GM23338 (cell line): Measurements from ENCODE around the gene FBXW4. TPM values are rescaled to one million over a fixed set of nuclear protein-coding genes. Genes with fewer than 3 reads are reported as not detected.

Source experiments
- ATAC-seq: fragments of 200-7000 bp; cut with Tn5 transposase; 3 replicates; pipeline ENCODE4 v1.9.1; 2020
- DNase-seq: peaks from one replicate; pipeline ENCODE4 v3.0.0-alpha.2; 2015; ENCODE audit warnings: low spot score
- H2AFZ ChIP-seq: fragments of 200-600 bp; sonication (generic); 2 replicates; pipeline ENCODE4 v1.8.0; 2016; ENCODE audit warnings: antibody characterized with exemption, mild to moderate bottlenecking, moderate library complexity
- H3F3A ChIP-seq: fragments of 200-600 bp; sonication (generic); replicated peaks from 2 replicates; pipeline ENCODE4 v1.8.0; 2017; ENCODE audit warnings: antibody characterized with exemption, mixed run types, low read depth
- H3K27ac ChIP-seq: fragments of 200-600 bp; sonication (generic); 2 replicates; pipeline ENCODE4 v1.6.1; 2016; ENCODE audit warnings: low read depth
- H3K27me3 ChIP-seq: fragments of 200-600 bp; sonication (generic); 2 replicates; pipeline ENCODE4 v1.8.0; 2016; ENCODE audit warnings: mild to moderate bottlenecking, mixed run types, moderate library complexity; ENCODE audit not compliant: insufficient read depth
- H3K36me3 ChIP-seq: fragments of 200-600 bp; sonication (generic); 2 replicates; pipeline ENCODE4 v1.8.0; 2016; ENCODE audit warnings: mild to moderate bottlenecking; ENCODE audit not compliant: insufficient read depth
- H3K4me1 ChIP-seq: fragments of 200-600 bp; sonication (generic); 2 replicates; pipeline ENCODE4 v1.8.0; 2016; ENCODE audit warnings: mild to moderate bottlenecking, moderate library complexity; ENCODE audit not compliant: insufficient read depth
- H3K4me2 ChIP-seq: fragments of 200-600 bp; sonication (generic); 2 replicates; pipeline ENCODE4 v1.7.1; 2017; ENCODE audit warnings: mixed run types
- H3K4me3 ChIP-seq: fragments of 200-600 bp; sonication (generic); 2 replicates; pipeline ENCODE4 v1.6.1; 2016; ENCODE audit warnings: mixed run types
- H3K79me2 ChIP-seq: fragments of 200-600 bp; sonication (generic); replicated peaks from 2 replicates; pipeline ENCODE4 v1.8.0; 2017; ENCODE audit warnings: mild to moderate bottlenecking; ENCODE audit not compliant: insufficient read depth
- H3K9me2 ChIP-seq: fragments of 200-600 bp; sonication (generic); 2 replicates; pipeline ENCODE4 v1.8.0; 2017; ENCODE audit not compliant: insufficient read depth
- H4K20me1 ChIP-seq: fragments of 200-600 bp; sonication (generic); replicated peaks from 2 replicates; pipeline ENCODE4 v1.8.0; 2017; ENCODE audit warnings: mild to moderate bottlenecking; ENCODE audit not compliant: insufficient read depth
- H3K27ac Mint-ChIP-seq: 2 replicates; pipeline ENCODE4 v1.8.0; 2020; ENCODE audit warnings: inconsistent platforms, mild to moderate bottlenecking, moderate library complexity, mixed read lengths
- H3K27me3 Mint-ChIP-seq: 3 replicates; pipeline ENCODE4 v1.8.0; 2022; ENCODE audit warnings: low read depth, mild to moderate bottlenecking, moderate library complexity, mixed read lengths, inconsistent platforms; ENCODE audit not compliant: insufficient read depth, poor library complexity
- H3K36me3 Mint-ChIP-seq: 3 replicates; pipeline ENCODE4 v1.8.0; 2021; ENCODE audit warnings: low read depth, mild to moderate bottlenecking, inconsistent platforms, moderate library complexity, mixed read lengths
- H3K4me1 Mint-ChIP-seq: 3 replicates; pipeline ENCODE4 v1.8.0; 2020; ENCODE audit warnings: mild to moderate bottlenecking, inconsistent platforms, mixed read lengths
- H3K4me3 Mint-ChIP-seq: 3 replicates; pipeline ENCODE4 v1.8.0; 2021; ENCODE audit warnings: moderate library complexity, mild to moderate bottlenecking, inconsistent platforms, mixed read lengths
- H3K9me3 Mint-ChIP-seq: 3 replicates; pipeline ENCODE4 v1.8.0; 2020; ENCODE audit warnings: moderate library complexity, mild to moderate bottlenecking, inconsistent platforms, mixed read lengths
- CREB1 ChIP-seq: fragments of 250-450 bp; sonication (Bioruptor Pico); IDR thresholded peaks from 2 replicates; pipeline ENCODE4 v1.5.0; 2020; ENCODE audit warnings: low read depth, mild to moderate bottlenecking, moderate library complexity
- EZH2 ChIP-seq: fragments of 200-600 bp; sonication (generic); IDR thresholded peaks from one replicate; pipeline ENCODE4 v1.8.0; 2017; ENCODE audit warnings: antibody characterized with exemption, mild to moderate bottlenecking, low read depth; ENCODE audit not compliant: unreplicated experiment
- EZH2phosphoT487 ChIP-seq: fragments of 200-600 bp; sonication (generic); IDR thresholded peaks from one replicate; pipeline ENCODE4 v1.8.1; 2018; ENCODE audit warnings: antibody characterized with exemption; ENCODE audit not compliant: unreplicated experiment
- JUNB ChIP-seq: IDR thresholded peaks from one replicate; pipeline ENCODE4 v1.6.1; 2016; ENCODE audit warnings: antibody characterized with exemption; ENCODE audit not compliant: unreplicated experiment
- NANOG ChIP-seq: IDR thresholded peaks from 2 replicates; pipeline ENCODE4 v1.6.1; 2016; ENCODE audit warnings: antibody characterized with exemption, borderline replicate concordance
- POLR2AphosphoS5 ChIP-seq: IDR thresholded peaks from 2 replicates; pipeline ENCODE4 v1.6.1; 2016; ENCODE audit warnings: antibody characterized with exemption, low read depth
- STAT1 ChIP-seq: IDR thresholded peaks from one replicate; pipeline ENCODE4 v1.6.1; 2016; ENCODE audit warnings: antibody characterized with exemption; ENCODE audit not compliant: unreplicated experiment
- ZNF114 ChIP-seq: fragments of 250-450 bp; sonication (Bioruptor Pico); IDR thresholded peaks from 2 replicates; pipeline ENCODE4 v1.5.0; 2020; ENCODE audit warnings: mild to moderate bottlenecking, moderate library complexity
- ZNF331 ChIP-seq: fragments of 250-450 bp; sonication (Bioruptor Pico); IDR thresholded peaks from 2 replicates; pipeline ENCODE4 v1.5.0; 2020; ENCODE audit warnings: low read depth, mild to moderate bottlenecking, moderate library complexity
- polyA plus RNA-seq: library from polyadenylated mRNA; unstranded; fragments of >200 nt; fragmentation: Nextera tagmentation; extraction: Ambion mirVana; gene quantifications from 2 replicates; pipeline ENCODE4 v1.2.1, GENCODE V29; 2016
- total RNA-seq: library from RNA; depleted of rRNA; stranded (reverse); fragments of >200 nt; shearing (Covaris generic); gene quantifications from 2 replicates; pipeline ENCODE4 v1.2.3, GENCODE V29; 2014
- TF ChIP-seq, protein P1 (sequence below): IDR thresholded peaks from 2 replicates; pipeline ENCODE4 v1.6.1; 2016; ENCODE audit warnings: antibody characterized with exemption
- TF ChIP-seq, protein P2 (sequence below): fragments of 250-450 bp; sonication (Bioruptor Pico); IDR thresholded peaks from 2 replicates; pipeline ENCODE4 v1.5.0; 2020; ENCODE audit warnings: mild to moderate bottlenecking, moderate library complexity
- TF ChIP-seq, protein P3 (sequence below), 2 experiments: fragments of 200-600 bp in 1 of 2; sonication (generic) in 1 of 2; conservative IDR thresholded peaks; 2 replicates each; pipeline versions ENCODE4 v1.5.1 to v1.6.1; 2016 to 2017; ENCODE audit warnings: antibody characterized with exemption in 2 of 2, low read depth in 2 of 2, mild to moderate bottlenecking in 2 of 2, moderate library complexity in 1 of 2
- TF ChIP-seq, protein P4 (sequence below): IDR thresholded peaks from one replicate; pipeline ENCODE4 v1.6.1; 2018; ENCODE audit warnings: antibody characterized with exemption; ENCODE audit not compliant: unreplicated experiment

The FBXW4 gene
- total and polyA plus RNA-seq, 2 experiments from 2014 or later, result 8.0 to 18.6 TPM

DNA sequence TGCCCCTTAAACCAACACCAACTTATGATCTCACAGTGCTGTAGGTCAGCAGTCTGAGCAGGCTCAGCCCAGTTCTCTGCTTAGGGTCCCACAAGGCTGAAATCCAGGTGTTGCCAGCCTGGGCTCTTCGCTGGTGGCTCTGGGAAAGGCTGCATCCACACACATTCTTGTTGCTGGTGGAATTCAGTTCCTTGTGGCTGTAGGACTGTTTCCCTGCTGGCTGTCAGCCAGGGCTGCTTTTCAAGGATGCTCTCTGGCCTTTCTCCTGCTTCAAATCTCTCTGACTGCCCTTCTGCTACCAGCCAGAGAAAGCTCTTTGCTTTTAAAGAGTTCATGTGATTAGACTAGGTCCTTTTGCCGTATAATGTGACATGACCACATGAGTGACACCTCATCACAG lies 122.2 kb downstream of the FBXW4 start:
- Mint-ChIP-seq H3K4me1 (peaks cover 18% of the 10 kb centered on the region), H3K4me3 (no peak overlapping the region)
- peaks cover 54% of the 10 kb centered on the region for H3K27me3 ChIP-seq

More for the DNA sequence above, 122.2 kb downstream of the FBXW4 start:
- H3K27ac ChIP-seq, result no peak overlapping the region
- H3K4me2 ChIP-seq, result no peak overlapping the region
- peaks cover 14% of the 10 kb centered on the region; the same call in 1 of the 2 replicates for H3K4me1 ChIP-seq
- Mint-ChIP-seq H3K27me3 (peaks cover 34% of the 10 kb centered on the region), H3K27ac (no peak overlapping the region; the same call in 1 of the 2 replicates), H3K9me3 (peaks cover 6% of the 10 kb centered on the region), H3K36me3 (peaks cover 14% of the 10 kb centered on the region)
- DNase-seq (no peak), ATAC-seq (no peak)
- TF ChIP-seq EZH2 (no peak), STAT1 (no peak), POLR2AphosphoS5 (no peak), ZNF331 (no peak), JUNB (no peak), ZNF114 (no peak), CREB1 (CRISPR knock-in tag) (no peak), NANOG (no peak), EZH2phosphoT487 (no peak)
- TF ChIP-seq, protein P1, sequence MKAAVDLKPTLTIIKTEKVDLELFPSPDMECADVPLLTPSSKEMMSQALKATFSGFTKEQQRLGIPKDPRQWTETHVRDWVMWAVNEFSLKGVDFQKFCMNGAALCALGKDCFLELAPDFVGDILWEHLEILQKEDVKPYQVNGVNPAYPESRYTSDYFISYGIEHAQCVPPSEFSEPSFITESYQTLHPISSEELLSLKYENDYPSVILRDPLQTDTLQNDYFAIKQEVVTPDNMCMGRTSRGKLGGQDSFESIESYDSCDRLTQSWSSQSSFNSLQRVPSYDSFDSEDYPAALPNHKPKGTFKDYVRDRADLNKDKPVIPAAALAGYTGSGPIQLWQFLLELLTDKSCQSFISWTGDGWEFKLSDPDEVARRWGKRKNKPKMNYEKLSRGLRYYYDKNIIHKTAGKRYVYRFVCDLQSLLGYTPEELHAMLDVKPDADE, result no peak
- TF ChIP-seq, protein P2, sequence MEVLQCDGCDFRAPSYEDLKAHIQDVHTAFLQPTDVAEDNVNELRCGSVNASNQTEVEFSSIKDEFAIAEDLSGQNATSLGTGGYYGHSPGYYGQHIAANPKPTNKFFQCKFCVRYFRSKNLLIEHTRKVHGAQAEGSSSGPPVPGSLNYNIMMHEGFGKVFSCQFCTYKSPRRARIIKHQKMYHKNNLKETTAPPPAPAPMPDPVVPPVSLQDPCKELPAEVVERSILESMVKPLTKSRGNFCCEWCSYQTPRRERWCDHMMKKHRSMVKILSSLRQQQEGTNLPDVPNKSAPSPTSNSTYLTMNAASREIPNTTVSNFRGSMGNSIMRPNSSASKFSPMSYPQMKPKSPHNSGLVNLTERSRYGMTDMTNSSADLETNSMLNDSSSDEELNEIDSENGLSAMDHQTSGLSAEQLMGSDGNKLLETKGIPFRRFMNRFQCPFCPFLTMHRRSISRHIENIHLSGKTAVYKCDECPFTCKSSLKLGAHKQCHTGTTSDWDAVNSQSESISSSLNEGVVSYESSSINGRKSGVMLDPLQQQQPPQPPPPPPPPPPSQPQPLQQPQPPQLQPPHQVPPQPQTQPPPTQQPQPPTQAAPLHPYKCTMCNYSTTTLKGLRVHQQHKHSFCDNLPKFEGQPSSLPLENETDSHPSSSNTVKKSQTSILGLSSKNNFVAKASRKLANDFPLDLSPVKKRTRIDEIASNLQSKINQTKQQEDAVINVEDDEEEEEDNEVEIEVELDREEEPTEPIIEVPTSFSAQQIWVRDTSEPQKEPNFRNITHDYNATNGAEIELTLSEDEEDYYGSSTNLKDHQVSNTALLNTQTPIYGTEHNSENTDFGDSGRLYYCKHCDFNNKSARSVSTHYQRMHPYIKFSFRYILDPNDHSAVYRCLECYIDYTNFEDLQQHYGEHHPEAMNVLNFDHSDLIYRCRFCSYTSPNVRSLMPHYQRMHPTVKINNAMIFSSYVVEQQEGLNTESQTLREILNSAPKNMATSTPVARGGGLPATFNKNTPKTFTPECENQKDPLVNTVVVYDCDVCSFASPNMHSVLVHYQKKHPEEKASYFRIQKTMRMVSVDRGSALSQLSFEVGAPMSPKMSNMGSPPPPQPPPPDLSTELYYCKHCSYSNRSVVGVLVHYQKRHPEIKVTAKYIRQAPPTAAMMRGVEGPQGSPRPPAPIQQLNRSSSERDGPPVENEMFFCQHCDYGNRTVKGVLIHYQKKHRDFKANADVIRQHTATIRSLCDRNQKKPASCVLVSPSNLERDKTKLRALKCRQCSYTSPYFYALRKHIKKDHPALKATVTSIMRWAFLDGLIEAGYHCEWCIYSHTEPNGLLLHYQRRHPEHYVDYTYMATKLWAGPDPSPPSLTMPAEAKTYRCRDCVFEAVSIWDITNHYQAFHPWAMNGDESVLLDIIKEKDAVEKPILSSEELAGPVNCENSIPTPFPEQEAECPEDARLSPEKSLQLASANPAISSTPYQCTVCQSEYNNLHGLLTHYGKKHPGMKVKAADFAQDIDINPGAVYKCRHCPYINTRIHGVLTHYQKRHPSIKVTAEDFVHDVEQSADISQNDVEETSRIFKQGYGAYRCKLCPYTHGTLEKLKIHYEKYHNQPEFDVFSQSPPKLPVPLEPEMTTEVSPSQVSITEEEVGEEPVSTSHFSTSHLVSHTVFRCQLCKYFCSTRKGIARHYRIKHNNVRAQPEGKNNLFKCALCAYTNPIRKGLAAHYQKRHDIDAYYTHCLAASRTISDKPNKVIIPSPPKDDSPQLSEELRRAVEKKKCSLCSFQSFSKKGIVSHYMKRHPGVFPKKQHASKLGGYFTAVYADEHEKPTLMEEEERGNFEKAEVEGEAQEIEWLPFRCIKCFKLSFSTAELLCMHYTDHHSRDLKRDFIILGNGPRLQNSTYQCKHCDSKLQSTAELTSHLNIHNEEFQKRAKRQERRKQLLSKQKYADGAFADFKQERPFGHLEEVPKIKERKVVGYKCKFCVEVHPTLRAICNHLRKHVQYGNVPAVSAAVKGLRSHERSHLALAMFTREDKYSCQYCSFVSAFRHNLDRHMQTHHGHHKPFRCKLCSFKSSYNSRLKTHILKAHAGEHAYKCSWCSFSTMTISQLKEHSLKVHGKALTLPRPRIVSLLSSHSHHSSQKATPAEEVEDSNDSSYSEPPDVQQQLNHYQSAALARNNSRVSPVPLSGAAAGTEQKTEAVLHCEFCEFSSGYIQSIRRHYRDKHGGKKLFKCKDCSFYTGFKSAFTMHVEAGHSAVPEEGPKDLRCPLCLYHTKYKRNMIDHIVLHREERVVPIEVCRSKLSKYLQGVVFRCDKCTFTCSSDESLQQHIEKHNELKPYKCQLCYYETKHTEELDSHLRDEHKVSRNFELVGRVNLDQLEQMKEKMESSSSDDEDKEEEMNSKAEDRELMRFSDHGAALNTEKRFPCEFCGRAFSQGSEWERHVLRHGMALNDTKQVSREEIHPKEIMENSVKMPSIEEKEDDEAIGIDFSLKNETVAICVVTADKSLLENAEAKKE, result no peak
- TF ChIP-seq, protein P3, sequence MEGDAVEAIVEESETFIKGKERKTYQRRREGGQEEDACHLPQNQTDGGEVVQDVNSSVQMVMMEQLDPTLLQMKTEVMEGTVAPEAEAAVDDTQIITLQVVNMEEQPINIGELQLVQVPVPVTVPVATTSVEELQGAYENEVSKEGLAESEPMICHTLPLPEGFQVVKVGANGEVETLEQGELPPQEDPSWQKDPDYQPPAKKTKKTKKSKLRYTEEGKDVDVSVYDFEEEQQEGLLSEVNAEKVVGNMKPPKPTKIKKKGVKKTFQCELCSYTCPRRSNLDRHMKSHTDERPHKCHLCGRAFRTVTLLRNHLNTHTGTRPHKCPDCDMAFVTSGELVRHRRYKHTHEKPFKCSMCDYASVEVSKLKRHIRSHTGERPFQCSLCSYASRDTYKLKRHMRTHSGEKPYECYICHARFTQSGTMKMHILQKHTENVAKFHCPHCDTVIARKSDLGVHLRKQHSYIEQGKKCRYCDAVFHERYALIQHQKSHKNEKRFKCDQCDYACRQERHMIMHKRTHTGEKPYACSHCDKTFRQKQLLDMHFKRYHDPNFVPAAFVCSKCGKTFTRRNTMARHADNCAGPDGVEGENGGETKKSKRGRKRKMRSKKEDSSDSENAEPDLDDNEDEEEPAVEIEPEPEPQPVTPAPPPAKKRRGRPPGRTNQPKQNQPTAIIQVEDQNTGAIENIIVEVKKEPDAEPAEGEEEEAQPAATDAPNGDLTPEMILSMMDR (conservative IDR thresholded peaks at IDR 0.05; ENCODE audit: low read depth in 2 of 2), result no peak
- TF ChIP-seq, protein P4, sequence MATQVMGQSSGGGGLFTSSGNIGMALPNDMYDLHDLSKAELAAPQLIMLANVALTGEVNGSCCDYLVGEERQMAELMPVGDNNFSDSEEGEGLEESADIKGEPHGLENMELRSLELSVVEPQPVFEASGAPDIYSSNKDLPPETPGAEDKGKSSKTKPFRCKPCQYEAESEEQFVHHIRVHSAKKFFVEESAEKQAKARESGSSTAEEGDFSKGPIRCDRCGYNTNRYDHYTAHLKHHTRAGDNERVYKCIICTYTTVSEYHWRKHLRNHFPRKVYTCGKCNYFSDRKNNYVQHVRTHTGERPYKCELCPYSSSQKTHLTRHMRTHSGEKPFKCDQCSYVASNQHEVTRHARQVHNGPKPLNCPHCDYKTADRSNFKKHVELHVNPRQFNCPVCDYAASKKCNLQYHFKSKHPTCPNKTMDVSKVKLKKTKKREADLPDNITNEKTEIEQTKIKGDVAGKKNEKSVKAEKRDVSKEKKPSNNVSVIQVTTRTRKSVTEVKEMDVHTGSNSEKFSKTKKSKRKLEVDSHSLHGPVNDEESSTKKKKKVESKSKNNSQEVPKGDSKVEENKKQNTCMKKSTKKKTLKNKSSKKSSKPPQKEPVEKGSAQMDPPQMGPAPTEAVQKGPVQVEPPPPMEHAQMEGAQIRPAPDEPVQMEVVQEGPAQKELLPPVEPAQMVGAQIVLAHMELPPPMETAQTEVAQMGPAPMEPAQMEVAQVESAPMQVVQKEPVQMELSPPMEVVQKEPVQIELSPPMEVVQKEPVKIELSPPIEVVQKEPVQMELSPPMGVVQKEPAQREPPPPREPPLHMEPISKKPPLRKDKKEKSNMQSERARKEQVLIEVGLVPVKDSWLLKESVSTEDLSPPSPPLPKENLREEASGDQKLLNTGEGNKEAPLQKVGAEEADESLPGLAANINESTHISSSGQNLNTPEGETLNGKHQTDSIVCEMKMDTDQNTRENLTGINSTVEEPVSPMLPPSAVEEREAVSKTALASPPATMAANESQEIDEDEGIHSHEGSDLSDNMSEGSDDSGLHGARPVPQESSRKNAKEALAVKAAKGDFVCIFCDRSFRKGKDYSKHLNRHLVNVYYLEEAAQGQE, result no peak
- H2AFZ ChIP-seq, result no peak overlapping the region
- no peaks in the 10 kb centered on the region for H3K36me3 ChIP-seq
- H3K9me2 ChIP-seq, result no peaks in the 10 kb centered on the region
- H3K4me3 ChIP-seq, result no peak overlapping the region
- H4K20me1 ChIP-seq, result no peaks in the 10 kb centered on the region
- H3F3A ChIP-seq, result no peaks in the 10 kb centered on the region
- H3K79me2 ChIP-seq, result no peaks in the 10 kb centered on the region
